Upper lobe of left lung (tissue), 6 donors: ENCODE data around the gene TMEM51. TPM values are rescaled to one million over a fixed set of nuclear protein-coding genes. Genes with fewer than 3 reads are reported as not detected.
A peak's percentile ranks its signal among the peaks of the same experiment; 100 is the strongest.

Experiments
- ATAC-seq, 2 donors: fragments of 200-7000 bp; cut with Tn5 transposase; one replicate each; pipeline ENCODE4 v1.9.1; 2022; ENCODE audit warnings: mild to moderate bottlenecking in 2 of 2, moderate library complexity in 2 of 2; ENCODE audit not compliant: low FRiP score in 2 of 2
- DNase-seq, 2 donors: peaks; one replicate each; pipeline ENCODE4 v3.0.0-alpha.2; 2019 to 2020
- H3K27ac ChIP-seq, 4 donors: fragments of 200-600 bp; sonication (generic); one replicate each; pipeline ENCODE4 v1.5.1; 2016 to 2019
- H3K27me3 ChIP-seq, 4 donors: fragments of 200-600 bp; sonication (generic); one replicate each; pipeline ENCODE4 v1.5.1; 2017 to 2019
- H3K36me3 ChIP-seq, 4 donors: fragments of 200-600 bp; sonication (generic); one replicate each; pipeline ENCODE4 v1.5.1; 2016 to 2019
- H3K4me1 ChIP-seq, 4 donors: fragments of 200-600 bp; sonication (generic); one replicate each; pipeline ENCODE4 v1.5.1; 2018 to 2019
- H3K4me3 ChIP-seq, 4 donors: fragments of 200-600 bp; sonication (generic); one replicate each; pipeline ENCODE4 v1.5.1; 2017 to 2019; ENCODE audit warnings: mild to moderate bottlenecking in 2 of 4, moderate library complexity in 1 of 4
- H3K9me3 ChIP-seq, 4 donors: fragments of 200-600 bp; sonication (generic); one replicate each; pipeline ENCODE4 v1.5.1; 2018 to 2019
- EP300 ChIP-seq, 4 donors: sonication (generic); formaldehyde crosslinking; IDR thresholded peaks; one replicate each; pipeline ENCODE4 v1.5.1; 2017; ENCODE audit warnings: antibody characterized with exemption in 4 of 4, control low read depth in 2 of 4
- POLR2A ChIP-seq, 4 donors: fragments of 450-650 bp; IDR thresholded peaks; one replicate each; pipeline ENCODE4 v1.5.1; 2016 to 2017; ENCODE audit warnings: antibody characterized with exemption in 4 of 4, mild to moderate bottlenecking in 2 of 4
- POLR2AphosphoS5 ChIP-seq, 2 donors: sonication (generic); formaldehyde crosslinking; IDR thresholded peaks; one replicate each; pipeline ENCODE4 v1.5.1; 2017; ENCODE audit warnings: antibody characterized with exemption in 2 of 2
- WGBS, 2 donors: methylation state at CpG; one replicate each; pipeline ENCODE4 v1.1.5; 2017 to 2018; 5-methylcytosine and 5-hydroxymethylcytosine counted together
- total RNA-seq, 6 donors: library from RNA; depleted of rRNA in 4 of 6; stranded (reverse); fragments of >200 nt in 4 of 6; gene quantifications; one replicate each; pipeline versions ENCODE4 v1.1.0 to v1.2.1, GENCODE V29; 2016 to 2021
- TF ChIP-seq, protein P1 (sequence below), 6 experiments: fragments of 450-650 bp in 4 of 6; fragments of 200-600 bp in 2 of 6; sonication (generic) in 2 of 6; IDR thresholded peaks; one replicate each; pipeline ENCODE4 v1.5.1; 2016 to 2019; ENCODE audit warnings: antibody characterized with exemption in 6 of 6
- donor health status: DM: no; HTN: no; CAD: no; lungs with moderate emphysema.
- donor health status: DM: no; HTN: yes; CAD: no; lungs with severe emphysema.

Gene TMEM51
- total RNA-seq, 6 donors from 2014 or later, result 6.3 to 22.4 (median 14.6) TPM

GRCh38 chr1:15137809-15138208 is 15.7 kb upstream of the TMEM51 start:
- TF ChIP-seq, protein P1, sequence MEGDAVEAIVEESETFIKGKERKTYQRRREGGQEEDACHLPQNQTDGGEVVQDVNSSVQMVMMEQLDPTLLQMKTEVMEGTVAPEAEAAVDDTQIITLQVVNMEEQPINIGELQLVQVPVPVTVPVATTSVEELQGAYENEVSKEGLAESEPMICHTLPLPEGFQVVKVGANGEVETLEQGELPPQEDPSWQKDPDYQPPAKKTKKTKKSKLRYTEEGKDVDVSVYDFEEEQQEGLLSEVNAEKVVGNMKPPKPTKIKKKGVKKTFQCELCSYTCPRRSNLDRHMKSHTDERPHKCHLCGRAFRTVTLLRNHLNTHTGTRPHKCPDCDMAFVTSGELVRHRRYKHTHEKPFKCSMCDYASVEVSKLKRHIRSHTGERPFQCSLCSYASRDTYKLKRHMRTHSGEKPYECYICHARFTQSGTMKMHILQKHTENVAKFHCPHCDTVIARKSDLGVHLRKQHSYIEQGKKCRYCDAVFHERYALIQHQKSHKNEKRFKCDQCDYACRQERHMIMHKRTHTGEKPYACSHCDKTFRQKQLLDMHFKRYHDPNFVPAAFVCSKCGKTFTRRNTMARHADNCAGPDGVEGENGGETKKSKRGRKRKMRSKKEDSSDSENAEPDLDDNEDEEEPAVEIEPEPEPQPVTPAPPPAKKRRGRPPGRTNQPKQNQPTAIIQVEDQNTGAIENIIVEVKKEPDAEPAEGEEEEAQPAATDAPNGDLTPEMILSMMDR (IDR thresholded peaks at IDR 0.05), result no peak
- TF ChIP-seq EP300 (IDR thresholded peaks at IDR 0.05) (no peak), POLR2A (IDR thresholded peaks at IDR 0.05) (no peak), POLR2AphosphoS5 (IDR thresholded peaks at IDR 0.05) (no peak)
- no peak for ATAC-seq
- Histone ChIP-seq H3K4me1 (no peaks in the 10 kb centered on the region), H3K9me3 (no peaks in the 10 kb centered on the region), H3K4me3 (no peak overlapping the region), H3K36me3 (no peaks in the 10 kb centered on the region), H3K27me3 (no peaks in the 10 kb centered on the region), H3K27ac (no peak overlapping the region)
- DNase-seq, result no peak
- WGBS, 2 donors, result 47 to 60% methylated on average over 6 of the region's 6 CpGs

DNA sequence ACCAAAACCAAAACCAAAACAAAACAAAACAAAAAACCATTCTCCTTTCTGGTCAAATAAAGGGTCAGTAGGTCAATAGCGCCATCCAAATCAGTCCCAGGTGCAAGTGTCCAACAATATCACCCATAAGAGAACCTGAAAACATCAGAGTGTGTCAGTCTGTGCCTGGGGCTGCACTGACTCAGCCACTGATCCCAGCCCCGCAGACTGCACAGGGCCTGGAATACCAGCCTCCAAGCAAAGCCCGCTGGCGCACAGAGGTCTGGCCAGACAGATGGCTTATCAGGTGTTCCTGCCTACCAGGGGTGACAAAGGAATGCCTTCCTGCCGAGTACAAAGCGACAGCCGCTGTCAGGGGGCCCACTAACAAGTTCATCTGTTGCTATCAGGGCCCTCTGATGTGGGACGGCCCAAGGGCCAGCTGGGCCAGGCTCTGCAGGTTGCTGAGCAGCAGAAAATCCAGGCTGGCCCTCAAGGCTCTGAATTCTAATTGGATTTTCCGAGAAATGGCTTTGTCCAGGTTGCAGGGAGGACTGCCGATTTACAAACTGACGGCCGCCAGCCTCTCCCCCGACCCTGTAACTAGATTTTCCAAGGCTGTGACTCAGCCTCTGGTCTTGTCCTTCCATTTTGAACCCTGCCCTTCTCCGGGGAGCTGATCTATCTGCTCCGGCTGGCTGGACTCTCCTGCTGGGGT is 13.7 kb upstream of the TMEM51 start:
- DNase-seq (peak in 1 of 2 donors; percentile 54), ATAC-seq (no peak)
- Histone ChIP-seq H3K4me3 (no peak overlapping the region), H3K27ac (no peak overlapping the region), H3K9me3 (no peaks in the 10 kb centered on the region), H3K27me3 (no peaks in the 10 kb centered on the region), H3K4me1 (no peaks in the 10 kb centered on the region), H3K36me3 (no peaks in the 10 kb centered on the region)
- WGBS, 2 donors, result 79 to 85% methylated on average over 10 to 15 of the region's 15 CpGs
- TF ChIP-seq EP300 (IDR thresholded peaks at IDR 0.05) (no peak), POLR2A (IDR thresholded peaks at IDR 0.05) (no peak)

- ATAC-seq (peak; percentile 36 to 45), DNase-seq (no peak)
- WGBS, 2 donors, result 37 to 69% methylated on average over 3 to 6 of the region's 6 CpGs
- Histone ChIP-seq H3K9me3 (no peaks in the 10 kb centered on the region), H3K27me3 (no peaks in the 10 kb centered on the region), H3K4me1 (no peaks in the 10 kb centered on the region), H3K27ac (no peak overlapping the region), H3K4me3 (no peak overlapping the region), H3K36me3 (no peaks in the 10 kb centered on the region)
- TF ChIP-seq POLR2A (IDR thresholded peaks at IDR 0.05) (no peak), POLR2AphosphoS5 (IDR thresholded peaks at IDR 0.05) (no peak), EP300 (IDR thresholded peaks at IDR 0.05) (no peak)
- TF ChIP-seq, protein P1 (IDR thresholded peaks at IDR 0.05), result no peak
Observed at GRCh38 chr1:15141935-15142539, 11.5 kb upstream of the TMEM51 start.

- Histone ChIP-seq H3K27me3 (no peaks in the 10 kb centered on the region), H3K27ac (no peak overlapping the region), H3K4me1 (no peaks in the 10 kb centered on the region), H3K36me3 (no peaks in the 10 kb centered on the region), H3K9me3 (no peaks in the 10 kb centered on the region), H3K4me3 (no peak overlapping the region)
- TF ChIP-seq, protein P1 (IDR thresholded peaks at IDR 0.05), result no peak
- TF ChIP-seq EP300 (IDR thresholded peaks at IDR 0.05), result no peak
- no peak for TF ChIP-seq POLR2A (IDR thresholded peaks at IDR 0.05)
- TF ChIP-seq POLR2AphosphoS5 (IDR thresholded peaks at IDR 0.05), result no peak
- ATAC-seq (no peak), DNase-seq (no peak)
- 68 to 75% methylated on average over 2 of the region's 2 CpGs for WGBS, 2 donors
Observed at GRCh38 chr1:15145327-15145726, 8.2 kb upstream of the TMEM51 start.

- WGBS, 2 donors, result 63 to 68% methylated on average over 4 of the region's 4 CpGs
- no peaks in the 10 kb centered on the region for H3K27me3 ChIP-seq
- TF ChIP-seq, protein P1 (IDR thresholded peaks at IDR 0.05), result no peak
- no peak for TF ChIP-seq POLR2AphosphoS5 (IDR thresholded peaks at IDR 0.05)
- no peak for TF ChIP-seq EP300 (IDR thresholded peaks at IDR 0.05)
- TF ChIP-seq POLR2A (IDR thresholded peaks at IDR 0.05), result no peak
- no peak overlapping the region for H3K4me3 ChIP-seq
- no peak overlapping the region for H3K27ac ChIP-seq
- DNase-seq (no peak), ATAC-seq (peak in 1 of 2 donors; percentile 14)
- peaks cover 0 to 3% (median 0%) of the 10 kb centered on the region in 4 donors for H3K4me1 ChIP-seq
- no peaks in the 10 kb centered on the region for H3K9me3 ChIP-seq
- H3K36me3 ChIP-seq, result no peaks in the 10 kb centered on the region
Observed at GRCh38 chr1:15146142-15146680, 7.3 kb upstream of the TMEM51 start.
